ENCODE results near the gene ALG1L2. TPM values are rescaled to one million over a fixed set of nuclear protein-coding genes. Genes with fewer than 3 reads are reported as not detected.
"Not testable (repeated sequence)": the region's sequence is repeated elsewhere in the genome, so short reads cannot be mapped to it uniquely, and the experiment has no call there.

The ALG1L2 gene
- total and polyA plus RNA-seq, 2 of the 8 experiments (the other 6 are each of a cell fraction or from before 2014, with no cell fraction given), result 0.15 to 1.7 TPM

GRCh38 chr3:130098639-130099385 is 17.2 kb downstream of the ALG1L2 start:
- CTCF ChIA-PET (ENCODE audit: partially characterized antibody), result interaction anchor here (0.7 to 12.9 kb wide), 9 partner anchors 7 to 157 kb away, joined by 3 to 165 read pairs (median 4); no protein-coding TSS in a partner anchor
- not testable (repeated sequence) for H3K14ac ChIP-seq (ENCODE audit: insufficient read length)
- WGBS, 2 experiments (ENCODE audit: extremely low coverage in 1 of 2, insufficient coverage in 1 of 2, insufficient read length in 1 of 2, insufficient replicate concordance in 2 of 2, low coverage in 1 of 2, low lambda C conversion rate in 2 of 2, missing lambda C conversion rate in 1 of 2), result 88% methylated on average over 13 of the region's 19 CpGs; no CpG with 5 or more reads in 1 of the 2 experiments

More at GRCh38 chr3:130098639-130099385, 17.2 kb downstream of the ALG1L2 start:
- not testable (repeated sequence) for H2AFZ ChIP-seq (ENCODE audit: low read length); H2BK15ac ChIP-seq (ENCODE audit: low read length); H3K18ac ChIP-seq (ENCODE audit: extremely low read depth, low read length); H4K8ac ChIP-seq (ENCODE audit: extremely low read depth, insufficient read depth, low read length); H3K36me3 ChIP-seq (ENCODE audit: control insufficient read depth in 2 of 4, insufficient read depth in 4 of 4, low read length in 3 of 4); H2BK20ac ChIP-seq (ENCODE audit: low read length); H3K79me2 ChIP-seq (ENCODE audit: control insufficient read depth in 1 of 2, insufficient read depth in 2 of 2, low read length in 2 of 2); H3K27me3 ChIP-seq (replicated peaks in 1 of 4; ENCODE audit: control insufficient read depth in 3 of 4, extremely low read depth in 1 of 4, insufficient read depth in 3 of 4, low read length in 3 of 4); DNase-seq (ENCODE audit: low read depth in 1 of 2, low spot score in 2 of 2); H4K20me1 ChIP-seq (replicated peaks in 1 of 2; ENCODE audit: control insufficient read depth in 1 of 2, insufficient read depth in 2 of 2, low read length in 2 of 2); H2BK120ac ChIP-seq (replicated peaks; ENCODE audit: low read depth, low read length); H3K23ac ChIP-seq (ENCODE audit: insufficient read length); H2BK12ac ChIP-seq (ENCODE audit: low read depth, low read length); FAIRE-seq; H4K91ac ChIP-seq (replicated peaks; ENCODE audit: insufficient read length, low read length); H3K79me1 ChIP-seq (ENCODE audit: low read depth, low read length); H3K23me2 ChIP-seq (ENCODE audit: low read depth, low read length); H2BK5ac ChIP-seq (ENCODE audit: low read depth, low read length); H3K56ac ChIP-seq (replicated peaks; ENCODE audit: insufficient read length, low read depth, low read length); H2AK5ac ChIP-seq (ENCODE audit: low read depth, low read length); H3K4ac ChIP-seq (replicated peaks; ENCODE audit: insufficient read length, low read depth, low read length); H3K4me3 ChIP-seq (ENCODE audit: extremely low read depth in 1 of 4, insufficient read depth in 2 of 4, low read depth in 3 of 4, low read length in 4 of 4); H3K9me3 ChIP-seq (ENCODE audit: insufficient read depth in 2 of 2, low read depth in 1 of 2, low read length in 1 of 2); H4K5ac ChIP-seq (ENCODE audit: insufficient read length, low read depth, low read length); H3K4me2 ChIP-seq (ENCODE audit: insufficient read depth in 1 of 2, low read depth in 2 of 2, low read length in 2 of 2); H3K27ac ChIP-seq (ENCODE audit: low read depth, low read length); H3K9ac ChIP-seq (replicated peaks in 1 of 4; ENCODE audit: extremely low read depth in 1 of 4, low read depth in 3 of 4, low read length in 3 of 4)
- peaks cover 0 to 11% (median 3%) of the 10 kb centered on the region in 4 experiments; a peak in 3 of 7 replicates for H3K4me1 ChIP-seq (replicated peaks in 1 of 4; ENCODE audit: control insufficient read depth in 3 of 4, insufficient read depth in 4 of 4, low read length in 3 of 4)
- POLR2A ChIA-PET (ENCODE audit: partially characterized antibody), result interaction anchor here (1.8 kb wide), 1 partner anchor 156 kb away, joined by 4 read pairs; no protein-coding TSS in a partner anchor
